HCT116 (cell line): ENCODE data around the gene DIP2A. TPM values are rescaled to one million over a fixed set of nuclear protein-coding genes. Genes with fewer than 3 reads are reported as not detected.

ENCODE experiments used
- ATAC-seq: fragments of 200-7000 bp; cut with Tn5 transposase; 2 replicates; pipeline ENCODE4 v1.9.1; 2020; ENCODE audit warnings: mild to moderate bottlenecking, moderate library complexity
- BruUV-seq: library from RNA; stranded (reverse); fragments of 400-500 nt; replicated peaks from 2 replicates; lab custom pipeline; 2021; lab: Mats Ljungman, UMichigan
- CTCF ChIA-PET: fragments of 300-600 bp; sonication (Branson Sonifier 250); formaldehyde crosslinking; loops from one replicate; lab custom pipeline; 2021; ENCODE audit warnings: antibody characterized with exemption; lab: Charles Lee
- POLR2A ChIA-PET: fragments of 300-600, 350-600 bp; sonication (Branson Sonifier 250); formaldehyde crosslinking; loops from one replicate; lab custom pipeline; 2021; ENCODE audit warnings: antibody characterized with exemption; lab: Charles Lee
- RAD21 ChIA-PET, 2 experiments: fragments of 300-600 bp; sonication (Branson Sonifier 250); formaldehyde crosslinking; loops; one replicate each; lab custom pipeline; 2023; ENCODE audit warnings: low total read pairs in 2 of 2; ENCODE audit not compliant: uncharacterized antibody in 2 of 2, unreplicated experiment in 2 of 2, low non-redundant PET in 1 of 2; lab: Charles Lee
- DNase-seq: peaks from one replicate; pipeline ENCODE4 v3.0.0-alpha.2; 2010; ENCODE audit warnings: low read depth, low spot score
- H2AFZ ChIP-seq: fragments of 200-600 bp; shearing (Covaris generic), sonication (generic); 2 replicates; pipeline ENCODE4 v1.6.1; 2017; ENCODE audit warnings: low read depth, mixed run types, mixed read lengths, antibody characterized with exemption, low read length; ENCODE audit not compliant: poor library complexity, severe bottlenecking
- H3K27ac ChIP-seq: 2 replicates; pipeline ENCODE4 v1.5.1; 2012; ENCODE audit warnings: low read depth, low read length
- H3K27me3 ChIP-seq: fragments of 200-600 bp; sonication (generic); 2 replicates; pipeline ENCODE4 v1.6.1; 2016; ENCODE audit warnings: mixed run types, low read length, mixed read lengths; ENCODE audit not compliant: insufficient read depth
- H3K36me3 ChIP-seq, 2 experiments: fragments of 200-500 bp in 1 of 2; fragments of 200-600 bp in 1 of 2; sonication (Bioruptor generic) in 1 of 2; sonication (generic) in 1 of 2; 2 replicates each; pipeline versions ENCODE4 v1.5.1 to v1.6.1; 2014 to 2016; ENCODE audit warnings: low read length in 2 of 2, inconsistent platforms in 1 of 2, mixed read lengths in 1 of 2, mixed run types in 1 of 2; ENCODE audit not compliant: insufficient read depth in 2 of 2, control insufficient read depth in 1 of 2
- H3K4me1 ChIP-seq, 2 experiments: fragments of 200-600 bp in 1 of 2; sonication (generic) in 1 of 2; 2 replicates each; pipeline versions ENCODE4 v1.5.1 to v1.6.1; 2012 to 2017; ENCODE audit warnings: low read length in 2 of 2, inconsistent platforms in 1 of 2, mild to moderate bottlenecking in 1 of 2, mixed read lengths in 1 of 2, mixed run types in 1 of 2, moderate library complexity in 1 of 2; ENCODE audit not compliant: insufficient read depth in 2 of 2, control insufficient read depth in 1 of 2
- H3K4me2 ChIP-seq: fragments of 200-600 bp; sonication (generic); 2 replicates; pipeline ENCODE4 v1.6.1; 2017; ENCODE audit warnings: mixed run types, low read length, mixed read lengths
- H3K4me3 ChIP-seq, 2 experiments: fragments of 200-600 bp in 1 of 2; sonication (generic) in 1 of 2; replicated peaks in 1 of 2; 2 replicates each; pipeline ENCODE4 v1.5.1; 2011 to 2016; ENCODE audit warnings: low read length in 2 of 2, control low read depth in 1 of 2, low read depth in 1 of 2, mild to moderate bottlenecking in 1 of 2, mixed read lengths in 1 of 2, mixed run types in 1 of 2
- H3K79me2 ChIP-seq: fragments of 200-600 bp; sonication (generic); 2 replicates; pipeline ENCODE4 v1.6.1; 2017; ENCODE audit warnings: mild to moderate bottlenecking, mixed run types, low read length, moderate library complexity, mixed read lengths; ENCODE audit not compliant: insufficient read depth
- H3K9ac ChIP-seq: fragments of 200-600 bp; sonication (generic); 2 replicates; pipeline ENCODE4 v1.6.1; 2016; ENCODE audit warnings: low read length, mixed read lengths
- H3K9me2 ChIP-seq: fragments of 200-600 bp; sonication (generic), shearing (Covaris generic); 2 replicates; pipeline ENCODE4 v1.6.1; 2017; ENCODE audit warnings: mixed run types, mild to moderate bottlenecking, moderate library complexity; ENCODE audit not compliant: insufficient read depth
- H3K9me3 ChIP-seq, 2 experiments: fragments of 200-500 bp in 1 of 2; fragments of 200-600 bp in 1 of 2; sonication (Bioruptor generic) in 1 of 2; sonication (generic) in 1 of 2; 2 replicates each; pipeline ENCODE4 v1.6.1; 2014 to 2017; ENCODE audit warnings: low read length in 2 of 2, mixed read lengths in 2 of 2, inconsistent platforms in 1 of 2, low read depth in 1 of 2, mild to moderate bottlenecking in 1 of 2, mixed run types in 1 of 2, moderate library complexity in 1 of 2; ENCODE audit not compliant: control insufficient read depth in 1 of 2, insufficient read depth in 1 of 2
- H4K20me1 ChIP-seq: fragments of 200-600 bp; sonication (generic), shearing (Covaris generic); 2 replicates; pipeline ENCODE4 v1.6.1; 2017; ENCODE audit warnings: mixed run types, mild to moderate bottlenecking, moderate library complexity; ENCODE audit not compliant: insufficient read depth
- CBX3 ChIP-seq: IDR thresholded peaks from 2 replicates; pipeline ENCODE4 v1.6.1; 2012; ENCODE audit warnings: low read depth
- CEBPB ChIP-seq: IDR thresholded peaks from 2 replicates; pipeline ENCODE4 v1.6.1; 2012; ENCODE audit warnings: low read depth
- EGR1 ChIP-seq: IDR thresholded peaks from 2 replicates; pipeline ENCODE4 v1.6.1; 2012; ENCODE audit warnings: low read depth
- EZH2 ChIP-seq: fragments of 200-600 bp; sonication (generic); IDR thresholded peaks from 2 replicates; pipeline ENCODE4 v1.6.1; 2017; ENCODE audit warnings: antibody characterized with exemption, mixed run types
- EZH2phosphoT487 ChIP-seq: fragments of 200-600 bp; IDR thresholded peaks from 2 replicates; pipeline ENCODE4 v1.6.1; 2018; ENCODE audit warnings: antibody characterized with exemption, borderline replicate concordance
- JUND ChIP-seq: IDR thresholded peaks from 2 replicates; pipeline ENCODE4 v1.6.1; 2012
- POLR2A ChIP-seq: IDR thresholded peaks from 2 replicates; pipeline ENCODE4 v1.7.0; 2011; ENCODE audit warnings: borderline replicate concordance; ENCODE audit not compliant: insufficient read depth, insufficient read length; ENCODE audit errors: extremely low read depth
- POLR2AphosphoS5 ChIP-seq: IDR thresholded peaks from 2 replicates; pipeline ENCODE4 v1.6.1; 2011; ENCODE audit warnings: mild to moderate bottlenecking, low read depth, low read length, moderate library complexity
- RAD21 ChIP-seq: IDR thresholded peaks from 2 replicates; pipeline ENCODE4 v1.6.1; 2012; ENCODE audit warnings: low read depth, mild to moderate bottlenecking
- SIN3A ChIP-seq: IDR thresholded peaks from 2 replicates; pipeline ENCODE4 v1.6.1; 2012; ENCODE audit warnings: low read depth
- YY1 ChIP-seq: IDR thresholded peaks from 2 replicates; pipeline ENCODE4 v1.6.1; 2011; ENCODE audit warnings: low read length, low read depth, moderate library complexity, mild to moderate bottlenecking; ENCODE audit not compliant: insufficient replicate concordance; ENCODE audit errors: extremely low read depth
- ZNF274 ChIP-seq: fragments of 200-500 bp; sonication (Bioruptor generic); IDR thresholded peaks from 2 replicates; pipeline ENCODE4 v1.6.1; 2014; ENCODE audit warnings: mild to moderate bottlenecking, low read depth, low read length, inconsistent platforms
- intact Hi-C: fragments of 100-400 bp; cut with micrococcal nuclease; formaldehyde crosslinking; loops from 2 replicates; pipeline ENCODE4 v1.10.0; 2022
- total RNA-seq: library from RNA; stranded (reverse); gene quantifications from one replicate; pipeline ENCODE4 v1.2.1, GENCODE V29; 2021; ENCODE audit not compliant: unreplicated experiment
- TF ChIP-seq, protein P1 (sequence below): IDR thresholded peaks from 2 replicates; pipeline ENCODE4 v1.6.1; 2012
- TF ChIP-seq, protein P2 (sequence below): IDR thresholded peaks from 2 replicates; pipeline ENCODE4 v1.6.1; 2012; ENCODE audit warnings: low read depth
- TF ChIP-seq, protein P3 (sequence below), 3 experiments: fragments of 200-600 bp in 1 of 3; sonication (generic) in 1 of 3; IDR thresholded peaks in 2 of 3; conservative IDR thresholded peaks in 1 of 3; 2 replicates each; pipeline ENCODE4 v1.5.1; 2012 to 2017; ENCODE audit warnings: low read depth in 2 of 3, low read length in 2 of 3, antibody characterized with exemption in 1 of 3, borderline replicate concordance in 1 of 3, control low read depth in 1 of 3, mild to moderate bottlenecking in 1 of 3, mixed read lengths in 1 of 3, mixed run types in 1 of 3, moderate library complexity in 1 of 3; ENCODE audit not compliant: insufficient read depth in 1 of 3

DIP2A gene
- total RNA-seq, 1 experiment from 2014 or later, result 39.9 TPM

DNA sequence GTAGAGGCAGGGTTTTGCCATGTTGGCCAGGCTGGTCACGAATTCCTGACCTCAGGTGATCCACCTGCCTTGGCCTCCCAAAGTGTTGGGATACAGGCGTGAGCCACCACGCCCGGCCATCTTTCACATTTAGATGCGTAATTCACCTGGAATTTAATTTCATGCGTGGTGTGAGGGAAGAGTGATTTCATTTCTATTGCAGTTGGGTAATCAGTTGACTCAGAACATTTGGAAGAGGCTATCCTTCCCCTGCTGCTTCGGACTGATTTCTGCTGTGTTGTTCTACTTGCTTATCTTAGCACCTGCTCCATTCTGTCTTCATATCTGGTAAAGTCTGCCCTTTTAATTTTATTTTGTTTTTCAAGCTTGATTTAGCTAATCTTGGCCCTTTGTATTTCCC, 19.1 kb downstream of the DIP2A start:
- DNase-seq, result no peak
- Histone ChIP-seq H3K36me3 (no peaks in the 10 kb centered on the region), H3K79me2 (peaks cover 13% of the 10 kb centered on the region), H3K4me3 (no peak overlapping the region), H3K9me3 (no peaks in the 10 kb centered on the region), H4K20me1 (no peaks in the 10 kb centered on the region), H3K9ac (no peak overlapping the region), H2AFZ (no peak overlapping the region), H3K27ac (no peak overlapping the region), H3K4me1 (no peaks in the 10 kb centered on the region), H3K9me2 (no peaks in the 10 kb centered on the region), H3K4me2 (no peak overlapping the region), H3K27me3 (no peaks in the 10 kb centered on the region)
- ChIA-PET POLR2A (no interaction called here), RAD21 (no interaction called here), CTCF (no interaction called here)
- no TSS peak for BruUV-seq
- TF ChIP-seq YY1 (no peak), JUND (no peak), CBX3 (no peak), CEBPB (no peak), EZH2 (no peak), POLR2A (no peak), ZNF274 (no peak), SIN3A (no peak), RAD21 (no peak), EZH2phosphoT487 (no peak), EGR1 (no peak), POLR2AphosphoS5 (no peak)
- TF ChIP-seq, protein P1, sequence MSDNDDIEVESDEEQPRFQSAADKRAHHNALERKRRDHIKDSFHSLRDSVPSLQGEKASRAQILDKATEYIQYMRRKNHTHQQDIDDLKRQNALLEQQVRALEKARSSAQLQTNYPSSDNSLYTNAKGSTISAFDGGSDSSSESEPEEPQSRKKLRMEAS, result no peak
- TF ChIP-seq, protein P2, sequence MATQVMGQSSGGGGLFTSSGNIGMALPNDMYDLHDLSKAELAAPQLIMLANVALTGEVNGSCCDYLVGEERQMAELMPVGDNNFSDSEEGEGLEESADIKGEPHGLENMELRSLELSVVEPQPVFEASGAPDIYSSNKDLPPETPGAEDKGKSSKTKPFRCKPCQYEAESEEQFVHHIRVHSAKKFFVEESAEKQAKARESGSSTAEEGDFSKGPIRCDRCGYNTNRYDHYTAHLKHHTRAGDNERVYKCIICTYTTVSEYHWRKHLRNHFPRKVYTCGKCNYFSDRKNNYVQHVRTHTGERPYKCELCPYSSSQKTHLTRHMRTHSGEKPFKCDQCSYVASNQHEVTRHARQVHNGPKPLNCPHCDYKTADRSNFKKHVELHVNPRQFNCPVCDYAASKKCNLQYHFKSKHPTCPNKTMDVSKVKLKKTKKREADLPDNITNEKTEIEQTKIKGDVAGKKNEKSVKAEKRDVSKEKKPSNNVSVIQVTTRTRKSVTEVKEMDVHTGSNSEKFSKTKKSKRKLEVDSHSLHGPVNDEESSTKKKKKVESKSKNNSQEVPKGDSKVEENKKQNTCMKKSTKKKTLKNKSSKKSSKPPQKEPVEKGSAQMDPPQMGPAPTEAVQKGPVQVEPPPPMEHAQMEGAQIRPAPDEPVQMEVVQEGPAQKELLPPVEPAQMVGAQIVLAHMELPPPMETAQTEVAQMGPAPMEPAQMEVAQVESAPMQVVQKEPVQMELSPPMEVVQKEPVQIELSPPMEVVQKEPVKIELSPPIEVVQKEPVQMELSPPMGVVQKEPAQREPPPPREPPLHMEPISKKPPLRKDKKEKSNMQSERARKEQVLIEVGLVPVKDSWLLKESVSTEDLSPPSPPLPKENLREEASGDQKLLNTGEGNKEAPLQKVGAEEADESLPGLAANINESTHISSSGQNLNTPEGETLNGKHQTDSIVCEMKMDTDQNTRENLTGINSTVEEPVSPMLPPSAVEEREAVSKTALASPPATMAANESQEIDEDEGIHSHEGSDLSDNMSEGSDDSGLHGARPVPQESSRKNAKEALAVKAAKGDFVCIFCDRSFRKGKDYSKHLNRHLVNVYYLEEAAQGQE, result no peak
- TF ChIP-seq, protein P3, sequence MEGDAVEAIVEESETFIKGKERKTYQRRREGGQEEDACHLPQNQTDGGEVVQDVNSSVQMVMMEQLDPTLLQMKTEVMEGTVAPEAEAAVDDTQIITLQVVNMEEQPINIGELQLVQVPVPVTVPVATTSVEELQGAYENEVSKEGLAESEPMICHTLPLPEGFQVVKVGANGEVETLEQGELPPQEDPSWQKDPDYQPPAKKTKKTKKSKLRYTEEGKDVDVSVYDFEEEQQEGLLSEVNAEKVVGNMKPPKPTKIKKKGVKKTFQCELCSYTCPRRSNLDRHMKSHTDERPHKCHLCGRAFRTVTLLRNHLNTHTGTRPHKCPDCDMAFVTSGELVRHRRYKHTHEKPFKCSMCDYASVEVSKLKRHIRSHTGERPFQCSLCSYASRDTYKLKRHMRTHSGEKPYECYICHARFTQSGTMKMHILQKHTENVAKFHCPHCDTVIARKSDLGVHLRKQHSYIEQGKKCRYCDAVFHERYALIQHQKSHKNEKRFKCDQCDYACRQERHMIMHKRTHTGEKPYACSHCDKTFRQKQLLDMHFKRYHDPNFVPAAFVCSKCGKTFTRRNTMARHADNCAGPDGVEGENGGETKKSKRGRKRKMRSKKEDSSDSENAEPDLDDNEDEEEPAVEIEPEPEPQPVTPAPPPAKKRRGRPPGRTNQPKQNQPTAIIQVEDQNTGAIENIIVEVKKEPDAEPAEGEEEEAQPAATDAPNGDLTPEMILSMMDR (IDR thresholded peaks at IDR 0.05 in 2 of 3, conservative IDR thresholded peaks at IDR 0.05 in 1 of 3; ENCODE audit: borderline replicate concordance in 1 of 3, insufficient read depth in 1 of 3, low read depth in 2 of 3, low read length in 2 of 3), result no peak
- no peak for ATAC-seq
- intact Hi-C loops, result no loop called here
